ENCODE measurements around the gene PARVB.

DNA sequence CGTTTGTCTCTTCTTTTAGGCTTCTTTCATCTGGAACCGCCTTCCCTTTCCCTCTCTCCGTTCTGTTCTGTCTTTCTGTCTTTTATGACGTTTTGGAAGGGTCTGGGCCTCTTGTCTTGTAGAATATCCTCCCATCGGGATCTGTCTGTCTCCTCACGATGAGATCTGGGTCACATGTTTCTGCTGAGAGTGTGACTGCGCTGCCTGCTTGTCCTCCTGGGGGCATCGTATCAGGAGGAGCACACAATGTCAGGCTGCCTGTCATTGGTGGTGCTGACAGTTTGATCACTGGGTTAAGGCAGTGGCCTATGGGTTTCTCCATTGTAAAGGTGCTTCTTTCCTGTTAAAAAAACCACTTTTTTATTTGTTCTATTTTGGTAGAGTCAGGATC is 96.2 kb downstream of the PARVB start:
- TF ChIP-seq, protein P1, sequence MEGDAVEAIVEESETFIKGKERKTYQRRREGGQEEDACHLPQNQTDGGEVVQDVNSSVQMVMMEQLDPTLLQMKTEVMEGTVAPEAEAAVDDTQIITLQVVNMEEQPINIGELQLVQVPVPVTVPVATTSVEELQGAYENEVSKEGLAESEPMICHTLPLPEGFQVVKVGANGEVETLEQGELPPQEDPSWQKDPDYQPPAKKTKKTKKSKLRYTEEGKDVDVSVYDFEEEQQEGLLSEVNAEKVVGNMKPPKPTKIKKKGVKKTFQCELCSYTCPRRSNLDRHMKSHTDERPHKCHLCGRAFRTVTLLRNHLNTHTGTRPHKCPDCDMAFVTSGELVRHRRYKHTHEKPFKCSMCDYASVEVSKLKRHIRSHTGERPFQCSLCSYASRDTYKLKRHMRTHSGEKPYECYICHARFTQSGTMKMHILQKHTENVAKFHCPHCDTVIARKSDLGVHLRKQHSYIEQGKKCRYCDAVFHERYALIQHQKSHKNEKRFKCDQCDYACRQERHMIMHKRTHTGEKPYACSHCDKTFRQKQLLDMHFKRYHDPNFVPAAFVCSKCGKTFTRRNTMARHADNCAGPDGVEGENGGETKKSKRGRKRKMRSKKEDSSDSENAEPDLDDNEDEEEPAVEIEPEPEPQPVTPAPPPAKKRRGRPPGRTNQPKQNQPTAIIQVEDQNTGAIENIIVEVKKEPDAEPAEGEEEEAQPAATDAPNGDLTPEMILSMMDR (conservative IDR thresholded peaks at IDR 0.05 in 1 of 2, IDR thresholded peaks at IDR 0.05 in 1 of 2; ENCODE audit: low read depth in 1 of 2, low read length in 2 of 2) = no peak
- no peak for TF ChIP-seq EZH2 (IDR thresholded peaks at IDR 0.05; ENCODE audit: low read length, missing control alignments)
